Measurements from ENCODE around the gene KCNJ9.

- TF ChIP-seq GATA2 (IDR thresholded peaks at IDR 0.05; ENCODE audit: low read depth, low read length): no peak
- TF ChIP-seq GATA3 (IDR thresholded peaks at IDR 0.05; ENCODE audit: low read depth, low read length): no peak
These were observed 5.0 kb upstream of the KCNJ9 start for GRCh38 chr1:160076295-160076694.

Measured in SH-SY5Y (cell line).